NOMO-1 (cell line): Measurements from ENCODE around the gene TXNIP.
A peak's percentile ranks its signal among the peaks of the same experiment; 100 is the strongest.

Experiments
- DNase-seq, 2 experiments: peaks; one replicate each; lab custom pipeline; 2025; ENCODE audit not compliant: unreplicated experiment in 2 of 2; lab: John Stamatoyannopoulos, UW

TXNIP gene

DNA sequence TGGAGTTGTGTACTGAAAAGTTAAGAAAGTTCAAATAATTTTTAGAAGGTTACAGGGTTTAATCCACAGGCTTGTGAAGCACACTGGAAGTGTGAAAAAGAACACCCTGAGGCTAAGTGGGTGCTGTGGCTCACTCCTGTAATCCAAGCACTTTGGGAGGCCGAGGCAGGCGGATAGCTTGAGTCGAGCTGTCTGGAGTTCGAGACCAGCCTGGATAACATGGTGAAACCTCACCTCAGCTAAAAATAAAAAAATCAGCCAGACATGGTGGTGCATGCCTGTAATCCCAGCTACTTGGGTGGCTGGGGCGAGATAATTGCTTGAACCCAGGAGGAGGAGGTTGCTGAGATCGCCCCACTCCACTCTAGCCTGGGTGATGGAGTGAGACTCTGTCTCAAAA is 9.8 kb downstream of the TXNIP start:
- no peak for DNase-seq

DNA sequence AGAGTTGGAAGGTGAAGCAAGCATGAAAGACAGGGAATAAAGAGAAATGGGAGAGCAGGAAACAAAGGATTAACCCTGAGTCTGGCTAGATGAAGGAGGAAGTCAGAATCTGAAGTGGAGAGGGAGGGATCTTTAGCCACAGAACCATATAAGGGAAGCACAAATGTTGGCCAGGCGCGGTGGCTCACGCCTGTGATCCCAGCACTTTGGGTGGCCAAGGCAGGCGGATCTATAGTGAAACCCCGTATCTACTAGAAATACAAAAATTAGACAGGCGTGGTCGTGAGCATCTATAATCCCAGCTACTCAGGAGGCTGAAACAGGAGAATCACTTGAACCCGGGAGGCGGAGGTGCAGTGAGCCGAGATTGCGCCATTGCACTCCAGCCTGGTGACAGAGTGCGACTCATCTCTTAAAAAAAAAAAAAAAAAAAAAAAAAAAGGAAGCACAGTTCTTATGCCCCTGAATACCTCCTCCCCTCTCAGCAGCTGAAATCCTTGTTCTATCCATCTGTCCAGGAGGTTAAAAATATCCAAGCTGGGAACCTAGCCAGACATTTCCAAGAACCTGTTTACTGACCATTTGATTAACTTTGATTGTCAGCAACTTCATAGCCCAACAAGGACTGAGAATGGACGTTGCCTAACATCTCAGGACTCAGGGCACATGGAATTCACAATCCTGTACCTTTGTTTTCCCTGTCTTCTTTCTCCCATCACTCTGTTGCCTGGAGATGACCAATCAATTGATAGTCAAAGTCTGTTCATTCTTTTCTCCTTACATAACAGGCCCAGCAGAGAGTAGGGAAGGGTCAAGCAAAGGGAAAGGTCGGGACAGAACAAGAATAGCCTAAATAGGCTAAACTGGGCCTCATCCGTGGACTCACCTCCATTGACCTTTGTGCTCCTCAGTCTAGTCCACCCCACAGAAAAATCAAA is 10.6 kb downstream of the TXNIP start:
- peak; percentile 65 to 85 for DNase-seq

DNA sequence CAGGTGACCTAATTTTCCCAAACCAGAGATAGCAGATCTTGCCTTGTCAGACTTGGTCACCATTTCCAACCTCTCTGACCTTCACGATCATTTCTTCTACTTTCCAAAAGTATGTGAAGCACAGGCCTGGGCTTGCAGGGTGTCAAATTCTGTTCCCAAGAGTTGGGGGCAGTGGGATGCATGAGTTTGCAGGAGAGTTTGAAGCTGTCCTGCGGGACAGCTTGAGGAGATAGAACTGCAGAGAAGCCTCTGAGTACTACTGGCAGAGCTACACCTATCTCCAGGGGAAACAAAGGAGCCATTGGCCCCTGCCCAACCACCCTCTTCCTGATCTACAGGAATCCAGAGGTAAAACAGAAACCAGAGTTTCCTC is 11.3 kb downstream of the TXNIP start:
- no peak for DNase-seq

DNA sequence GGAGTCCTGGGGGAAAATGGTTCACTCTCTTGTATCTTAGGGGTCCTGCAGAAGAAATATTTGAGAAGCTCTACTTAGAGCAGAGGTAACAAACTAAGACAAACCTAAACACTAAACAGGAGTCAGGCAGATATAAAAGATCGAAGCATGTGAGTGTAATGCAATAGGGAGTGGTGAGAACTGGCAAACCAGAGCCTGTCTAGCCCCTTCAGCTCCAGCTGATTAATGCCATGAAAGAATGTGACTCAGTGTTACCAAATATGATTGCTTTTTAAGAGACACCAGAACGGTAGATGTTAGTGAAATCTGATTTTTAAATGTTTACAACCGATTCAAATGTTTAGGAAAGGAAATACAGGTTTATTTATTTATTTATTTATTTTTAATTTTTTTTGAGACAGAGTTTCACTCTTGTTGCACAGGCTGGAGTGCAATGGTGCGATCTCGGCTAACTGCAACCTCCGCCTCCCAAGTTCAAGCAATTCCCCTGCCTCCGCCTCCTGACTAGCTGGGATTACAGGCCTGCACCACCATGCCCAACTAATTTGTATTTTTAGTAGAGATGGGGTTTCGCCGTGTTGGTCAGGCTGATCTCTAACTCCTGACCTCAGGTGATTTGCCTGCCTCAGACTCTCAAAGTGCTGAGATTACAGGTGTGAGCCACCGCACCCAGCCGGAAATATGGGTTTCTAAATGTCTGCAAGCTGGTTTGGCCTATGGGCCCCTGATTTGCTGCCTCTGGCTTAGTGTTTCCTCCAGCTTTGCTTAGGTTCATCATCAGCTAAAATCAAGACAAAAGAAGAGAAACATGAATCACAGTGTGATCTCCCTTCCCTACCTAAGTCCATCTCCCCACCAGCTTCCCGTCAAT is 12.2 kb downstream of the TXNIP start:
- DNase-seq: no peak

DNA sequence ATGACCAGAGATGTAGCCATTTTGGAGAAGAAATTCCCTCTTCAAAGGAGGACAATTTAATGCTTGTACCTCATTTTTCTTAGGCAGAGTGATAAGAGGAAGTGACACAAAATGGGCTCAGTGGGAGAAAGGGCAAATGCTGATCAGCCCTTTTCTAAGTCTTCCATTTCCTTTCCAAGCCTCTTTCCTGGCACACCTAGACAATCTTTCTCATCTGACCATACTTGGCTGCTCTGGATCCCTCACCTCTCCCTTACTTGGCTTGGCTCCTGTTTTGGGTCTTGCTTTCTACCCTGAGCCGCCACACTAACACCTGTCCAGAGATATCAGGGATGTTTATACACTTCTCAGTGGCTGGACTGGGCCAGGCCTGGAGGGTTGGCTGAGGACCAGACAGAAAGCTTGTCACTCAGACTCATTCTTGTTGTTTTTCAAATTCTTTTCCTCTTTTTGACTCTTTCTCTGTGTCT is 13.1 kb downstream of the TXNIP start:
- peak in 1 of 2 experiments; percentile 21 for DNase-seq

DNA sequence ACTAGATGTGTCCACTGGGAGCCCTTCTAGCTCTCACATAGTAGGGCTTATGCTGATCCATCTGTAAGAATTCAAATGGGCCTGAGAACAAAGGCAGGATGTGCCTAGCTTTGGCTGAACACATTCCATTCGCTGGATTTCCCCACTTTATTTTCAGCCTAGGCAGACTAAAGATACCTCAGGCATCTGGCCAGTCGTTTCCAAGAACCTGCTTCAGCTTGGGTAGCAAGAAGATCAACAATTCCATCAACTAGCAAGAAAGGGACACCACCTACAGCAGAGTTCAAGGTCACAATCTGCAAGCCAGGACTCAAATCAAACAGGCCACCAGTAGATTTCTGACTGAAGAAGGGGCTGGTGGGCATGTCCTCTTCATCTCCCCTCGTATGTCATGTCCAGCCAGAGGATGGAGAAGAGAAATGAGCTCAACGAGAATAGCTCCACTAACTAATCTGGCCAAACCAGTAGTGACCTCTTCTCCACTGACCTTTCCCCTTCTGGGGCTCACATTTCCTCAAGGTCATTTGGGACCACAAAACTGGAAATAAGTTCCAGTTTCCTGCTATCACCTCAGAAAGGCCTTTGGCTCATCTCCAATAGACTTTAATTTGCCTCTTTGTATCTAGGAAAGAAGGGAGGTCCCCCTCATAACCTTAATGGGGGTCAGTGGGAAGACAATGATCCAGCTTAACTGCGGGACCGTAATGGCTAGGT is 14.2 kb downstream of the TXNIP start:
- no peak for DNase-seq

DNA sequence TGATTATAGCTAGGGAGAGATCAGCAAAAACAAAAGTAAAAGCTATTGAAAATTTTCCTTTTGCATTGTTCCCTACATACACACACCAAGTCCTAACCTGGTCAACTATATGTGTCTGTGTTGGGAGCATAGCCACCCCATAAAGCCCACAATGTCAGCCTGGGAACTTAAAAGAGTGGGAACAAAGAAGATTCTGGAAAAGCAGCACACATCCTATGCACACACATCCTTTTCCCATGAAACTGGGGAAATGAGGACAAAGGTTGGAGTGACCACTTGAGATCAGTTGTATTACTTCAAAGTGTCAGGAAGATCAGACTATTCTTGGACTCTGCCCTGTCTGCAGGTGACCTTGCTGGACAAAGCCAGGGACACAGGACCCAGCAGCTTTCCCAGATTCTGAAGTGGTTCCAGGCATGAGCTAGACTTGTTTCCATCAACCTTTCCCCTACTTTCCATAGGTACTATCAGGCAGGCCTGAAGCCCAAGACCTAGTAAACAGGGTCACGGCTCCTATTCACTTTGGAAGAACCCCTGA is 15.9 kb downstream of the TXNIP start:
- no peak for DNase-seq

DNA sequence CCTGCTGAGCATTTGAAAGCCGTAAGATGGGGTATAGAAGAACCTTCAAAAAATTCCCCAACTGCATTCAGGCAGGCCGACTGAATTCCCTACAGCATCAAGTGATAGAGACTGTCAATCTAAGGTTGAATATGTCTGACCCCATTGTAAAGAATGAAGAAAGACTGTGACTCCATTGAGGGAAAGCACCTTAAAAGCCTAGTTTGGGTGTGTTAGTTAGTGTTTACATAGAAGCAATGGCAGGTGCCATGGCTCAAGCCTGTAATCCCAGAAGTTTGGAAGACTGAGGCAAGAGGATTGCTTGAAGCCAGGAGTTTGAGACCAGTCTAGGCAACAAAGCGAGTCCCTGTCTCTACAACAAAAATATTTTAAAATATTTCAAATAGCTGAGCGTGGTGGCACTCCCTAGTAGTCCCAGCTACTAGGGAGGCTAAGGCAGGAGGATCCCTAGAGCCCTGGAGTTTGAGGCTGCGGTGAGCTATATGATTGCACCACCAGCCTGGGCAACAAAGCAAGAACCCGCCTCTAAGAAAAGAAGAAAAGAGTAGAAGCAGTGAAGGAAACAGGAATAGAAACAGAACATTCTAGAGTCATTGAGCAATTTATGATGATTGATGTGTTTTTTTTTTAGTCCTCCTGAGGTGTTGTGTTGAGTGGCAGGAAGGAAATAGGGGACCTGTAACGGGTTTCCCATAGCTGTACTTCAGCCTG is 16.5 kb downstream of the TXNIP start:
- peak; percentile 79 to 91 for DNase-seq

DNA sequence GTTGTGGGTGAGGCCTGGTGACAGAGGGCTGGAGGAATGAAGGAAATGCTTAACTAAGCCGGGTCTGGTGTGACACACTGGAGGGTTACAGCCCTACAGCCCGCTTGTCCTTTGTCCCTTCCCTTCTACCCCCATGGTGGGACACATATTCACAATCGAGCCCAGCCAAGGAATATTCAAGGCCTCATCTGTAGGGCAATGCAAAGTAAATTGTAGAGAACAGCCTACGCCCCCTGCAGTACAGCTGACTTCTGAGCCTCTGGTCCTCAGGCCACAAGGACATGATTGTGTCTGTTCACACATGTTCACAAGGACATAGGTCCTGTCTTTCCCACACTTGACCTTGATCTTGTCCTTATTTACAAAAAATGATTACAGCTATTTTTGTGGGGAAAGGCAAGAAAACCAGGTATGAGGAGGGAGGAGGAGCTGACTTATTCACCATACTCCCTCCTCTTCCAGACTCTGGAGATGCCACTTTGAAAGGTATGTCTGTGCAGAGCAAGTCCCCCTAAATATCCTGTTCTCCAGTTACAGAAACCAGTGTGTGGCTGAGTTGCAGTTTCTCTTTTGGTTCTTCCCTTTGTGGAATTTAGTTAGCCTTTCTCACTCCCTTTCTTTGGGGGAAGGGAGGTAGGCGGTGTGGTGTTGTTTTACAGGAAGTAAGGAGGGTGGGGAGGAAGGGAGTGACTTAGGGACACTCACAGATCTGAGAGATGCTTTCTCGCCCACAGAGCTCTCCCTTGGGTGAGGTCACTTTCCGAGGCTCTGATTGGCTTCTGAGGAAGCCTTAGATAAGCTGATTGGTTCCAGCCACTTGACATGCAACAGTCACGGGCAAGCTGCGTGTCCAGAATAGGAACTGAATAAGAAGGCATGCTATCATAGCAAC is 17.3 kb downstream of the TXNIP start:
- DNase-seq: peak; percentile 87 to 97

DNA sequence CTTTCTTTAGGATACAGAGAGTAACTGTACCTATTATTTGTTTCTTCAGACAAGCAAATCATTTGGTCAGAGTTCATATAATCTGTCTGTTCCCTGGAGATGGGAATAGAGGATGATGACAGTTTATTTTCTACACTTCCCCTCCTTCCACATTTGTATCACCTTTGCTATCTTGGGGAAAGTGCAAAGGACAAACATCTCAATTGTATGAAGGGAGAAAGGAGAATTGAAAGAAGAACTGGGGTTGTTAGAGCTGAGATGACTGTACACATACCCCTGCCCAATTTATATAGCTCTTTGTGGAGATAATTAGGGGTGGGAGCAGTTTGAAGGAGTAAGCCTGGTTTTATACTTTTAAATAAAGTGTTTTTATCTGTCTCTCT is 17.9 kb downstream of the TXNIP start:
- no peak for DNase-seq

DNA sequence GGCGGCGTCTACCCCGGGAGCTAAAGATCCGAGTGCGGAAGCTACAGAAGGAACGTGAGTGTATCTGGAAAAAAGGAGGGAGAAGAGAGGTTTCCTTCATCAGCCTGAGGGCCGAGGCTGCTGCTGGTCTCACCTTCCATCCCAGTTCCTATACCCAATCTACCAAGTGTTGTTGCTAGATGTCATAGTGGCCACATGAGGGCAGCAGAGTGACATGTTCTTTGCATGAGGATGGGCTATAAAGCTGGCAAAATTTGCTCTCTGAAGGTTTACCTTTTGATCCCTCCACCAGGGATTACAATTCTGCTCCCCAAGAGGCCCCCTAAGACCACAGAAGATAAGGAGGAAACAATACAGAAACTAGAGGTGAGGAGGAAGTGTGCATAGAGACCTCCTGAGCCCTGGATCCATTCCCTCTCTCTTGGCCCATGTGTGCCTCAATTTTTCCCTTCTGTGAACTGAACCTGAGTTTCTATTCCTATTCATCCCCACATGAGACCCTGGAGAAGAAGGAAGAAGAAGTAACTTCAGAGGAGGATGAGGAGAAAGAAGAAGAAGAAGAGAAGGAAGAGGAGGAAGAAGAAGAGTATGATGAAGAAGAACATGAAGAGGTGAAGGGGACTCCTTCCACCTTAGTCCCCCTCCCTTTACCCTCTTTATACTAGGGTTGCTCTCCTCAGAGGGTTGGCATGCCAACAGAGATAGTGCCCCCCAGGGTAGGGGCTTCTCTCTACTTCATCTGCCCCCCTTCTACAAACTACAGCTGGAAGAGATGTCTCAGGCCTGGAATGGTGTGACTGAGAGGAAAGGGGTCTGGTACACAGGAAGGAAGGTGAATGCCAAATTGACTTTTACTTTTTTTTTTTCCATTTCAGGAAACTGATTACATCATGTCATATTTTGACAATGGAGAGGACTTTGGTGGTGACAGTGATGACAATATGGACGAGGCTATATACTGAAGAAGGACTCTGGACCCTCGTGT is 18.6 kb downstream of the TXNIP start:
- DNase-seq: peak; percentile 71 to 83

DNA sequence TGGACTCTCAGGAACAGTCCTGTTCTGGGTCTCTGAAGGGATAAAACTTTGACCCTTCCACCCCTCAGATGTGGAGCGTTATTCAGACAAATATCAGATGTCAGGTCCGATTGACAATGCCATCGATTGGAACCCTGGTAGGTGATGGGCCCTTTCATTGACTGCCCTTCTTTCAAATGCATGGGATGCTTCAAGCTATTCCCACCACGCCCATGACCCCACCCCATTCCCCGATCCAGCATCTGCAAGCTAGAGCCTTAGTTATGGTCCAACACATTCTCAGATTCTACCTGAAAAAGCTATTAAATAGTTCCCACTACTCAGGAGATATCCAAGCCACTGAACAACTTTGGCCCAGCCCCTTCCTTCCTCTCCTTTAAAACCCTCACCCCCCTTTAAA is 19.4 kb downstream of the TXNIP start:
- no peak for DNase-seq

DNA sequence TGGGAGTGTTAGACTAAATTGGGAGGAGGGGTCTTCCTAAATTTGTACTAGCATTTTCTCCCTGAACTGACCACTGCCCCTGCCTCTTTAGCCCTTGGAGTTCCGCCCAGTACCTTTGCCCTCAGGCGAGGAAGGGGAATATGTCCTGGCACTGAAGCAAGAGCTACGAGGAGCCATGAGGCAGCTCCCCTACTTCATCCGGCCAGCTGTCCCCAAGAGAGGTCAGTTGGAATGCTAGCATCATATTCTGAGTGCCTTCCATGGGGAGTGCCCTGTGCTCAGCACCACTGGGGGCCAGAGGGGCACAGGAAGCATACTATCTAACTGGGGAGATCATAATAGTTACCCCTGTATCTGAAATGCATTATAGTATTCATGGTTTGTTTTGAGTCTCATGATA is 21.2 kb downstream of the TXNIP start:
- DNase-seq: no peak

DNA sequence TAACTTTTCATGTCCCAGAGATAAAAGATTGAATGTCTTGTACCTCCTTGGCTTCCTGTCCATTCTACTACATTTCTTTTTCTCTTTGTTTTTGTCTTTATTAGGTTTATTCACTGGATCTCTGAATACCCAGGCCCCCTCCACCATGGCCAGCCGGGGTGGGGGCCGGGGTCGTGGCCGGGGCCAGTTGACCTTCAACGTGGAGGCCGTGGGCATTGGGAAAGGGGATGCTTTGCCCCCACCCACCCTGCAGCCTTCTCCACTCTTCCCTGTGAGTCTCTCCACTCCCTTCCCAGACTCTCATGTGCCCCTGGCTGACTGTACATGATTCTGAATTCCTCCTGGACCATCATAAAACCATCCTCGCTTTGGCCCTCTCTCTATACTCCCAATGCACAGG is 21.7 kb downstream of the TXNIP start:
- no peak for DNase-seq

DNA sequence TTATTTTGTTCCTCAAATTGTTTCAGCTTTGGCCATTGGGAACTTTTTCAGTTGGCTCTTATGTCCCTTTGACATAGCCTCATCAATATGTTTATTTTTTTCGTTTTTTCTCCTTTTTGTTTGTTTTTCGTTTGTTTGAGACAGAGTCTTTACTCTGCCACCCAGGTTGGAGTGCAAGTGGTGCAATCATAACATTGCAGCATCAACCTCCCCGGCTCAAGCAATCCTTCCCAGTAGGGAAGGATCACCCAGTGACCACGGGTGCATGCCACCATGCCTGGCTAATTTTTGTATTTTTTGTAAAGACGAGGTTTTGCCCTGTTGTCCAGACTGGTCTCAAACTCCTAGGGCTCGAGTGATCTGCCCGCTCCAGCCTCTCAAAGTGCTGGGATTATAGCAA is 23.8 kb downstream of the TXNIP start:
- no peak for DNase-seq

DNA sequence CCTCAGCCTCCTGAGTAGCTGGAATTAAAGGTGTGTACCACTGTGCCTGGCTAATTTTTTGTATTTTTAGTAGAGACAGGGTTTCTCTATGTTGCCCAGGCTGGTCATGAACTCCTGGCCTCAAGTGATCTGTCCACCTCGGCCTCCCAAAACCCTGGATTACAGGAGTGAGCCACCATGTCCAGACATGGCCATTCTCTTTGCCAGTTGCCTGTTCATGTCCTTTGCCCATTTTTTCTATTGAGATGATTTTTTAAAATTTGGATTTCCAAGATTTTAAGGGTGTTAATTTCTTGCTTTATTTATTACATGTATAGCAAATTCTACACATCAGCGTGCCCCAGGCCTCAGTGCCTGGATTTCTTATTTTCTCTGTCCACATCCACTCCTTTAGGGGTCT is 29.1 kb downstream of the TXNIP start:
- no peak for DNase-seq

DNA sequence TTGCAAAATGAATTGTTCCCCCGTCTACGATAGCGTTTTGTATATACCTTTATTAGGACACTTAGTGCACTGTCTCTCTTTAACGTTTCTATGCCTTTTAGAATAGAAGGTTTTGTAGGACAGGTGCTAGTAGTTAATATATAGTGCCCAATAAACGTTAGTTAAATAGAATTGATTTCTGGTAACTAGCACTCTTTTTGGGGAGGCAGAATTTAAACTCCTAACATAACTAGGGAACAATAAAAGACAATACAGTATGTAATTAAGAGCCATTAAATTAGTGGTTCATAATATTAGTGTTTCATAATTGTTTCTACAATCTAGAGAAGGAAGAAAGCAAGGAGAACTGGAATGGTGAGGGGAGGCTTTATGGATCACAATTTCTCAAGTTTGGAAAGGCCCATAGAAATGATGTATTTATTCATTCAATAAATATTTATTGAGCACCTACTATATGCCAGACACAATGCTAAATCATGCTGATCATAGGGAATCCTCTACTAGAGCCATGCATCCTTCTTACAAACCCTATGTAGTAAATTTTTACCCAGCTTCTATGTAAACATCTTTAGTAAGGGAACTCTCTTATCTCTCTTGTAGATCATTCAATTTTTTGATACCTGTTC is 31.1 kb downstream of the TXNIP start:
- no peak for DNase-seq
